ENCODE results near the gene C5orf24.

The C5orf24 gene

DNA sequence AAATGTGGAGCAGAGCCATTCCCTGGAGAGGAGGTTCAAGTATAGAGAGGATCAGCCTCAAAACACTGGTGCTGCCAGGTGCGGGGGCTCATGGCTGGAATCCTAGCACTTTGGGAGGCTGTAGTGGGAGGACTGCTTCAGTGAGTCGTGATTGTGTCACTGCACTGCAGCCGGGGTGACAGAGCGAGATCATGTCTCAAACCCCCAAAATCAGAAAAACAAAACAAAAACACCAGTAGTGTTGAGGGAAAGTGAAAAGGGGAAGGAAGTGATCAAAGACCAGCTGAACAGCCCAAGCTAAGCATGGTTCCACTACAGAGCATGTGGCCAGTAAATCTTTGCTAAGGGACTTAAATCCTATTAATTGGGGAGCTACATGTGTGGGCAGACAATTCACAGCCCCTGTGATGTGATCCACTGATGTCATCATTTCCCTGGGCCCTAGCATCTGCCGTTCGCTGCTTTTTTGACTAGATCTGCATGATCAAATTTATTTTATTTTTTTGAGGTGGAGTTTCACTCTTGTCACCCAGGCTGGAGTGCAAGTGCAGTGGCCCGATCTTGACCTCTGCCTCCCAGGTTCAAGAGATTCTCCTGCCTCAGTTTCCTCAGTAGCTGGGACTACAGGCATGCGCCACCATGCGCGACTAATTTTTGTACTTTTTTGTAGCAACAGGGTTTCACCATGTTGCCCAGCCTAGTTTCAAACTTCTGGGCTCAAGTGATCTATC is 56.5 kb downstream of the C5orf24 start:
- no peak for DNase-seq (ENCODE audit: low read depth in 1 of 2, low spot score in 1 of 2)
- in situ Hi-C loops (cut with HindIII; ENCODE audit: low pct_unique_long_range_greater_than_20kb, low sequenced_read_pairs) = no loop called here
- TF ChIP-seq JUND (IDR thresholded peaks at IDR 0.05; ENCODE audit: low read depth) = no peak

DNA sequence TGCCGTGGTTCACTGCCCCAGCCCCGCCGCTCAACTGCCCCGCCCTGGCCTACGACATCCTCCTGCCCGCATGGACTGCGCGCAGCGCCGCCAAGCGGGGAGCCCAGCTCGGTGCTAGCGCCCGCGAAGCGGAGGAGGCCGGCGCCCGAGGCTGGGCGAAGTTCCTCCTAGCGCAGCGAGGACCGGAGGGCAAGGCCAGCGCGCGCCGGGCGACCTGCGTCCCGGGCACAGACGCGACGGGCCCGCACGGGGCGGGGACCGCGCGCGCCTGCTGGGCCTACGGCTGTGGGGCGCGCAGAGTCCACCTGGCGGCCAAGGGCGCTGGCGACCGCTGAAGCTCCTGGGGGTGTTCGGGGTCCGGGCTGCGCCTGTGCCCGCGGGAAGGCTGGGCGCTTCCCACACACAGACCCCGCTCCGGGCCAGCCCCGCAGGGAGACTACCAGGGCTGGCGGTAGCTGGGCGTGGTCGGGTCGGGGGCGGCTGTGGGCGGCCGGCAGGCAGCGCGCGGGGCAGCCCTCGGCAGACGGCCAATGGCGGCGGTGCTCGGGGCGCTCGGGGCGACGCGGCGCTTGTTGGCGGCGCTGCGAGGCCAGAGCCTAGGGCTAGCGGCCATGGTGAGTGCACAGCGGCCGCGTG is 59.0 kb downstream of the C5orf24 start, which contains the start of gene PCBD2:
Gene PCBD2, plus strand, starts transcription at position 522 of the 636 bp plus-strand sequence. Its CDS starts 9 bp downstream, at position 531.
- TF ChIP-seq JUND (IDR thresholded peaks at IDR 0.05; ENCODE audit: low read depth) = no peak
- DNase-seq (ENCODE audit: low read depth in 1 of 2, low spot score in 1 of 2) = peak; percentile 73 to 95
- in situ Hi-C loops (cut with HindIII; ENCODE audit: low pct_unique_long_range_greater_than_20kb, low sequenced_read_pairs) = no loop called here

DNA sequence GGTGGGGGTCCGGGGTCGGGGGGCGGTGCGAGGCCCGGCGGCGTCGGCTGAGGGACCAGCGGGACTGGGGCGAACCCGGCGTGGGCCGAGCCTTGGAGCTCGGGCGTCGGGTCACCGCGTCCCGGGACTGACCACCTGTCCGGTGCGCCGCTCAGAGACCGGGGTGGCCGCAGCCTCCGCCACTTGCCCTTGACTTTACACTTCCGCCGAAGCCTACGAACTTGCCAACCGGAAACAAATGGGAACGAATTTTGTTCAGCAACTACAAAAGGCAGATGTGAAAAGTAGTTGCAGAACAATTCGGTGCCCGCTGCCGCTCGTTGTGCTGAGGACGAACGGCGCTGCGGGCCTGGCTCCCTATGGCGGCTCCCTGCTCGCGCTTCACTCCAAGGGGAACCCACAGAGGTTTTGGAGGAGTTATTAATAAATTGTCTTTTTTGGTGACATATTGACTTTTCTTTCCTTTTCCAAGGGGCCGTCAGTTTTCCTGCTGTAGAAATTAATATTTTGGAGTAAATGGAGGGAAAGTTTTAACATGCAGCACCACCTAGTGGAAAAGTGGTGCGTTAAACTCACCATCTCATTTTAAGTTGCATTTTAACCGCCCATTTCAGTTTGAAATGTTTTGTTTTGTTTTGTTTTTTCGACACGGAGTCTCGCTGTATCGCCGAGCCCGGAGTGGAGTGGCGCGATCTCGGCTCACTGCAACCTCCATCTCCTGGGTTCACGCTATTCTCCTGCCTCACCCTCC is 59.7 kb downstream of the C5orf24 start:
- in situ Hi-C loops (cut with HindIII; ENCODE audit: low pct_unique_long_range_greater_than_20kb, low sequenced_read_pairs) = no loop called here
- no peak for TF ChIP-seq JUND (IDR thresholded peaks at IDR 0.05; ENCODE audit: low read depth)

DNA sequence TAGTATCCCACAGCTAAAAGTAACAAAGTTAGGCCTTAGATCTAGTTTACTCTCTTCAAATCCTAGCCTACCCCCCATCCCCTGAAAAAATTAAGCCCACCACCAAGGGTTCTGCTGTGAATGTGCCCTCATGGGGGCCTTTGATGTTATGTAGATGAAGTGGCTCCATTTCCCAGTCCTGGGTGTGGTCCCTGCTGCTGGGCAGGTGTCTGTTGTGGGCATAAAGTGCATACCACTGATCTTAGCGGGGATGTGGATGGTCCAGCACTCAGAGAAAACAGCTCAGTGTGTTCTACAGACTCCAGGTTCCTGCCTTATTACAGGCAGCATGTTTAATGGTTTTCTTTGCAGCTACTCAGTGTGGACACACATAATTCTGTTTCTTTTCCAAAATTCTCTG is 61.0 kb downstream of the C5orf24 start:
- no peak for TF ChIP-seq JUND (IDR thresholded peaks at IDR 0.05; ENCODE audit: low read depth)
- in situ Hi-C loops (cut with HindIII; ENCODE audit: low pct_unique_long_range_greater_than_20kb, low sequenced_read_pairs) = no loop called here
- no peak for DNase-seq (ENCODE audit: low read depth in 1 of 2, low spot score in 1 of 2)

More for the DNA sequence above, 59.7 kb downstream of the C5orf24 start:
- DNase-seq (ENCODE audit: low read depth in 1 of 2, low spot score in 1 of 2) = peak; percentile 43 to 80

Data from T47D (cell line).